ENCODE measurements around the gene C8B.

Gene C8B

GRCh38 chr1:56929492-56929891 is 36.3 kb downstream of the C8B start:
- DNase-seq (ENCODE audit: low read depth): no peak

GRCh38 chr1:56927986-56928385 is 37.8 kb downstream of the C8B start:
- DNase-seq (ENCODE audit: low read depth): no peak

DNA sequence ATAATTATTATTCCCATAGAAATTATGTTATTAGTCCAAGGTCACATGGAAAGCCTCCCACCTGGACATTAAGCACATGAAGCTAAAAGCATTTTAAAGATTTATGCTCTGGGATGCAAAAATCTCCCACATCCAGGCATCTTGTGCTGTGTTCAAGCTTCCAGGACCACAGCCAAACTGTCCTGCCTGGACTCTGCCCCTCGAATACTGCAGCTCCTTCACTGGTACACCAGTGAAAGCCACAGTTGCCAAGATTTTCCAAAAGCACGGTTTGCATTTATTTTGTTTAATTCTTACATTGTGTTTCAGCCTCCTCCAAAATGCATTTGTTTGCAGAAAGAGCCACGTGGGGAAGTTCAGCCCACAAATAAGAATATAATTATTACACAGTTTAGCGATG is 38.6 kb downstream of the C8B start:
- no peak for DNase-seq (ENCODE audit: low read depth)

- DNase-seq (ENCODE audit: low read depth): no peak
Observed at GRCh38 chr1:56925193-56925592, 40.6 kb downstream of the C8B start.

DNA sequence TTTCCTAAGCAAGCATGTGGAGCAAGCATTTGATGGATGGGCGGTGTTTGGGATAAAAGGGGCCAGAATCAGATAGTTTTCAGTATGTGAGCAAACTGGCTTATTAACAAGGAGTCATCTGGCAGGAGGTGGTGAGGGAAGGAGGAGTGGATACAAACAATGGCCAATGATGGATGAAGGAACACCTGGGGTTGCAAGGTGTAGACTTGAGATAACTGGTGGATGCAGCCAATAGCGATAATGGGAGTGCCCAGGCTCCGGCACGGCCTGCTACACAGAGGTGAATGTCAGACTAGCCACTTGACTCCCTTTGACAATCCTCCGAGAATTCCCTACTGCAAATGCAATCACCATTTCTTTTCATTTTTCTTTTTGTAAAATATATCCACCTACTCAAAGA is 41.7 kb downstream of the C8B start:
- DNase-seq (ENCODE audit: low read depth): no peak

DNA sequence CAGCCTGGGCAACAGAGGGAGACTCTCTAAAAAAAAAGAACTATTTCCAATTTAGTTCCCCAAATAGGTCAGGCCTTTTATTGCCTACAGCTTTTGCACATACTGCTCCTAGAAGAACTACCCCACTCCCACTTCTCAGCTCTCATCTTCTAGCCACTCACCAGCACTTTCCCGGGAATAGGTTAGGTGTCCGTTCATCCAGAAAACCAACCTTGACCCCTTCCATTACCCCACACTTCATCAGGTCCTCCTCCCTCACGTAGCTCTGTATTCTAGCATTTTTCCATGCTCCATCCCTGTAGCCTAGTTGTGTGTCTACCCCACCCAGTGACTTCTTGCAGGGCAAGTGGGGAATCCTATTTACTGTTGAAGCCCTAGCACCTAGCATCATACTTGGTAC is 42.6 kb downstream of the C8B start:
- no peak for DNase-seq (ENCODE audit: low read depth)

DNA sequence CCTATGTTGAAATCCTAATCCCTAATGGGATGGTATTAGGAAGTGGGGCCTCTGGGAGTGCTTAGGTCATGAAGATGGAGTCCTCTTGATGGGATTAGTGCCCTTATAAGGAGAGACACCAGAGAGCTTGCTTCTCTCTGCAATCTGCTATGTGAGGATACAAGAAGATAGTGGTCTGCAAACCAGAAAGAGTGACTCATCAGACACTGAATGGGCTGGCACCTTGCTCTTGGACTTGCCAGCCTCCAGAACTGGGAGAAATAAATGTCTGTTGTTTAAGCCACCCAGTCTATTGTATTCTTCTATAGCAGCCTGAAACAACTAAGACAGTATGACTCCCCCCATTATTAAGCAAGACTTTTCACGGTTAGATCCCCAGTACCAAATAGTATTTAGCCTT is 43.3 kb downstream of the C8B start:
- DNase-seq (ENCODE audit: low read depth): no peak

DNA sequence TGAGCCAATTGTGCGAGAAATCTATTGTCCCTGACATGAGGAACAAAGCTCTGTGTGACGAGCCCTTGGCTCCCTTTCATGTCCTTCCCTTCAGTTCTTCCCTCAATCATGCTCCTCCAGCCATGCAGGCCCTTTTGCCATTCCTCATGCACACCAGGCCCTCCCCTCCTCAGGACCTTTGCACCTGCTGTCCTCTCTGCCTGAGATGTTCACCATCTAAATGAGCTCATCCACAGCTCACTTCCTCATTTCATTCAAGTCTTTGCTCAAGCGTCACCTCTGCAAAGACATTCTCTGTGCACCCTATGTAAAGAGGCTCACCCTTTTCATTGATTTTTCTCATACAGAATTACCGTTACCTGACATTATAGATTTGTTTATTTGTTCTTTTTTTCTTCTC is 43.7 kb downstream of the C8B start:
- DNase-seq (ENCODE audit: low read depth): no peak

DNA sequence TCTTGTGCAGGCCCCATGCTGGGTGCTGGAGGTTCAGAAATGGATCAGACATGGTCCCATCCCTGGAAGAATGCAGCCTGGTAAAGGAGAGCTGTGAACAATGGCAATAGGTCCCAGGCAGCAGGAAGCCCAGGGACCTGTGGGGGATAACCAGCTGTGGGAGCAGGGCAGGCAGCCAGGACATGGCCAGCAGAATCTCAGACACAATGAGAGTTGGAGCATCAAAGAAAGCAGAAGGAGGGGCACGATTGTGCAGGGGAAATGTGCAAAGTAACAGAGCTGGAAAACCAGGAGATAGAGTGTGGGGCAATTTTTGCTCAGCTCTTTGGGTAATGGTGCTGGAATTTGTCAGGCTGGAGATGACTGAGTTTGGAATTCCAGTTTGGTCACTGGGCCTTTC is 44.3 kb downstream of the C8B start:
- DNase-seq (ENCODE audit: low read depth): no peak

DNA sequence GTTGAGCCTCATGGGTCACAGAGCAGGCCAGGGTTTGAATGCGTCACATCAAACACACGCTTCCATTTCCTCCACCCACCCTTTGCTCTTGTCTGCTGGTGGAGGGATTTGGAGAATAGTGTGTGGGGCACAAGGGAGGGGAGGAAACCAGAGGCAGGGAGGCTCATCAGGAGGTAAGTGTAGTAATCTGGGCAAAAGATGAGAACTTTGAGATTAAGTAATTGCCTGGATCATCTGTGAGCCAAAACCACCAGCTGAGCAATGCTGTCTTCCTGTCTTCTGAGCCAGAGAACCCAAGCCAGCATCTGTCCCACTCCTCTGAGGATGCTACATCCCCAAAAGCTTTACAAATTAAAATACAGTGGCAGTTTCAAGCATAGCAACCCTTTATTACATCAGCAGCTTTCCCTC is 45.2 kb downstream of the C8B start:
- DNase-seq (ENCODE audit: low read depth): no peak

GRCh38 chr1:56917356-56917755 is 48.5 kb downstream of the C8B start:
- DNase-seq (ENCODE audit: low read depth): no peak

DNA sequence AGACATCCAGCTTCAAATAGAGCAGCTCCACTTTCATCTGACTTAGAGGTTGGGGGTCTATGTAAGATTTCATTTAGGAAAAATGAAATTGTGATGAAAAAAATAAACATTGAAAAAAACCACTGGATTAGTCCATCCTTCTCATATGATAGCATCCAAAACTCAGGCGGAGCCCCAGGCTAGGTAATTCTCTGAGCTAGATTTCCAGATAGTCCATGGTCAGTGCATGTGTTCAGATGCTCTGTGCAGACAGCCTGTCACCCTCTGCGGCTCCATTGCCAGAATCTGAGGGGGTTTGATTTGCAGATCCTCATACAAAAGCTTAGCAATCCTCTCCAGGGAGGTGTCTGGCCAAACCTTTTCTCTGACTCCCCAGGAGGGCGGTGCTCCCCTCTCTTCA is 49.2 kb downstream of the C8B start:
- no peak for DNase-seq (ENCODE audit: low read depth)

- DNase-seq (ENCODE audit: low read depth): no peak
Observed at GRCh38 chr1:56915960-56916359, 49.9 kb downstream of the C8B start.

GRCh38 chr1:56912325-56912724 is 53.5 kb downstream of the C8B start:
- no peak for DNase-seq (ENCODE audit: low read depth)

DNA sequence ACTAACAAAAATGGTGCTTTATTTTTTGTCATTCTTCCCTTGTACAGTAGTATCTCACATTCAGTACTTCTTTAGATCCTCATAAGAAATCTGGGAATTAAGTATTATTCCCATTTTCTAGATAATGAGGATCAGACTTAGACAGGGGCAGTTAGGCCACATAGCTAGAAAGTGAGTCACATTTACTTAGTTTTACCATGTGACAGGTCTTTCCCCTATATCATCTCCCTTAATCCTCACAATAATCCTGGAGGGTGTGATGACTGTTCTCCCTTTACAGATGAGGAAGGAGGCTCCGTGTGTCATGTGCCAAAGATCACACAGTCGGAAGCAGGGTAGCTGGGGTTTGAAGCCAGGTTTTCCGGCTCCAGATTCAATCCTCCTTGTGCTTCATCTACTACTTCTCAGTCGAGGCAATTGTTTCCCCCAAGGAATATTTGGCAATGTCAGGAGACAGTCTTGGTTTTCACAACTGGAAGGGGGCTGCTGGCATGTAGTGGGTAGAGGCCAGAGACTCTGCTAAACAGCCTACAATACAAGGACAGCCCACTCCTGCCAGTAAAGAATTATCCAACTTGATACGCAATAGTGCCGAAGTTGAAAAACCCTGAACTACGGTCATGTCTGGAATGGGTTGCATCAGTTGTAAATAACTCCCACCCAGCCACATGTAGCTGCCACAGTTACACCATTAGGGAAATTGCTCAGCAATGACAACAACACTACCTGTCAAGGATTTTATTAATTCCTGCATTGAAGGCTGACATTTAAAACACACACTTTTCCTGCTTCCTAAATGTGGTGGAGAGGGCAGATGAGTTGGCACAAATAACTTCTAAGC is 54.5 kb downstream of the C8B start:
- DNase-seq (ENCODE audit: low read depth): no peak

- DNase-seq (ENCODE audit: low read depth): no peak
Observed at GRCh38 chr1:56910441-56910985, 55.3 kb downstream of the C8B start.

DNA sequence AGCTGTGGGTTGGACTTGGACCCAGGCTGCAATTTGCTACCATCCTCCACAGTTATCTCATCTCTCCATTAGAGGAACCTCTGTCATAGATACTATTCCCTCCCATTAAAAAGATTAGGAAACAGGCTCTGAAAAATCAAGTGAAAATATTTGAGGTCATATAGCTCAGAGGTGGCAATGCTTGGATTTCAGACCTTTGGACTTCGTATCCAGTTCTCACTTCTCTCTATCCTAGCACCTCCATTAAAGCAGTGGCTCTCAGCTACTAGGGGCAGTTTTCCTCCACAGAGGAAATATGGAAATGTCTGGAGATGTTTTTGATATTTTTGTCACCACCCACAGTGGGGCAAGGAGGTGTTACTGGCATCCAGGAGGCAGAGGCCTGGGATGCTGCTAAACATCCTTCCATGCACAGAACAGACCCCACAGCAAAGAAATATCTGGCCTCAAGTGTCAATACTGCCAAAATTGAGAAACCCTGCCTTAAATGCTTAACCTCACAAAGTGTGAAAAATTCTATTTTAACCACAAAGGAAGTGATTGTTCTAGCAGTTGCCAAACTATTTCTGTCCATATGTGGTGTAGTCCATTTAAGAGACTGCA is 57.1 kb downstream of the C8B start:
- DNase-seq (ENCODE audit: low read depth): no peak

DNA sequence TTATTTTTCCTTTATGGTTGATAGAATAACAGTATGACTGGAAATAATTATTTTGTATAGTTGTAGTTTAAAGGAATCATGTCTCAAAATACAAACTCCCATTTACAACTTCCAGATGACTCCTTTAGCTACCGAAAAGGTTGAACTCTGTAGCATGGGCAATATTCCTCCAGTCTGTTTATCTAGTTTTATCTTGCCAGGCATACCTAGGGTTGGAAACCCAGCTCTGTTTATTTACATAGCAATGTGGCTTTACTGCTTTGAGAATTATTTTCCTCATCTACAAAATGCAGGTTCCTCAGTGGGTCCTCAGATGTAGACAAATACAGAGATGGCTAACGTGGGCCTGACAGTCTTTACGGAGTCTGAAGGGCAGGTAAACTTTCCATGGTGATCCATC is 60.1 kb downstream of the C8B start:
- no peak for DNase-seq (ENCODE audit: low read depth)

- no peak for DNase-seq (ENCODE audit: low read depth)
Observed at GRCh38 chr1:56904663-56905397, 61.0 kb downstream of the C8B start.

- no peak for DNase-seq (ENCODE audit: low read depth)
Observed at GRCh38 chr1:56903778-56904177, 62.0 kb downstream of the C8B start.

DNA sequence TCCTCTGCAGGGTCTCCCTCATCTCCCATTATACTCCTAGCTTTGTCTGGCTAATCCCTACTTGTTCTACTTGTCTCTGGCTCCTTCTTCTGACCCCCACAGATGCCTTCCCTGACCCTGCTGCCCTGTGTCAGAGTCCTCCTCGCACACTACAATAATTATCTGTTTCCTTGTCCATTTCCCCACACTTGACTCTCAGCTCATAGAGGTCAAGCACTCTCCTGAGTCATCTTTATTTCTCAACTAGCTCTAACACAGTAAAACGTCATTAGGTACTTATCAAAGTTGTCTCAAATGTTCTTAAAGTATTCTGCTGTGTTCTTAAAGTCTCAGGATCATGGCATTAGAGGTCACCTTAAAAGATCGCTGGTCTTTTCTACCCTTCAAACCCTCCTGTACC is 64.1 kb downstream of the C8B start:
- no peak for DNase-seq (ENCODE audit: low read depth)

GRCh38 chr1:56898879-56899278 is 66.9 kb downstream of the C8B start:
- DNase-seq (ENCODE audit: low read depth): no peak

DNA sequence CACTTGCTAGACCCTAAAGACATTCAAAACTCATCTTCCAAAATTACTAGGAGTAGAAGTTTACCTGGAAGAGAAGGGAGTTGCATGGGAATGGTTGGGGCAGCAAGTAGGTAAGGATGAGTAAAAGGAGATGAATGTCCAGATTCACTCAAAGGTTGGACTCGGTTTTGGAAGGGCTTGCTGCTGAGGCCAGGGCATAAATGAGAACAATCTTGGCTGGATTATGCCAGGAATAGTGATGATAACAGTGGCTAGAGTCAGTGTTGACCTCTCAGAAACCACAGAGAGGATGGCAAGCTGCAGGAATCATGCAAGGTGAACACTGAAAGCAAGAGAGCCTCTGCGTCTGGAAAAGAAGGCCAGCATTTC is 67.8 kb downstream of the C8B start:
- no peak for DNase-seq (ENCODE audit: low read depth)
